HG03558 (cell line): ENCODE measurements around the gene CCDC154.

Experiments
- ATAC-seq: cut with Tn5 transposase; IDR thresholded peaks from one replicate; pipeline ENCODE4 v1.9.1; 2021; ENCODE audit warnings: moderate number of reproducible peaks; ENCODE audit not compliant: unreplicated experiment; ENCODE audit errors: extremely low read depth

CCDC154 gene

GRCh38 chr16:1398351-1398750 is 46.0 kb downstream of the CCDC154 start:
- ATAC-seq: no peak

- ATAC-seq: no peak
These were observed 46.6 kb downstream of the CCDC154 start for GRCh38 chr16:1397779-1398178.

- ATAC-seq: no peak
These were observed 48.8 kb downstream of the CCDC154 start for GRCh38 chr16:1395444-1396031.

- no peak for ATAC-seq
These were observed 49.9 kb downstream of the CCDC154 start for GRCh38 chr16:1394367-1394951.

- no peak for ATAC-seq
These were observed 50.7 kb downstream of the CCDC154 start for GRCh38 chr16:1393613-1394176.

GRCh38 chr16:1392826-1393225 is 51.5 kb downstream of the CCDC154 start:
- no peak for ATAC-seq

- no peak for ATAC-seq
These were observed 54.0 kb downstream of the CCDC154 start for GRCh38 chr16:1390239-1390779.

- no peak for ATAC-seq
These were observed 54.6 kb downstream of the CCDC154 start for GRCh38 chr16:1389762-1390161.

- ATAC-seq: no peak
These were observed 57.0 kb downstream of the CCDC154 start for GRCh38 chr16:1387331-1387730.

- ATAC-seq: no peak
These were observed 59.1 kb downstream of the CCDC154 start for GRCh38 chr16:1385232-1385631.
